A549 treated with CpdA at 1 μM for 4 hours (cell line): ENCODE results near the gene ITSN1. TPM values are rescaled to one million over a fixed set of nuclear protein-coding genes. Genes with fewer than 3 reads are reported as not detected.

ENCODE experiments used
- total RNA-seq: library from RNA; stranded (reverse); fragments of 200-300 nt; extraction: Qiagen RNA extraction; gene quantifications from 5 replicates; pipeline ENCODE4 v1.2.3, GENCODE V29; 2022; ENCODE audit warnings: low read depth

Gene ITSN1
- total RNA-seq: 13.1 to 23.9 TPM (median 14.9 TPM) in 5 replicates

GRCh38 chr21:33642027-33642895, at the start of gene ITSN1:
Gene ITSN1, plus strand, starts transcription at chr21:33642501. Its CDS starts 76,328 bp downstream, at chr21:33718829.

DNA sequence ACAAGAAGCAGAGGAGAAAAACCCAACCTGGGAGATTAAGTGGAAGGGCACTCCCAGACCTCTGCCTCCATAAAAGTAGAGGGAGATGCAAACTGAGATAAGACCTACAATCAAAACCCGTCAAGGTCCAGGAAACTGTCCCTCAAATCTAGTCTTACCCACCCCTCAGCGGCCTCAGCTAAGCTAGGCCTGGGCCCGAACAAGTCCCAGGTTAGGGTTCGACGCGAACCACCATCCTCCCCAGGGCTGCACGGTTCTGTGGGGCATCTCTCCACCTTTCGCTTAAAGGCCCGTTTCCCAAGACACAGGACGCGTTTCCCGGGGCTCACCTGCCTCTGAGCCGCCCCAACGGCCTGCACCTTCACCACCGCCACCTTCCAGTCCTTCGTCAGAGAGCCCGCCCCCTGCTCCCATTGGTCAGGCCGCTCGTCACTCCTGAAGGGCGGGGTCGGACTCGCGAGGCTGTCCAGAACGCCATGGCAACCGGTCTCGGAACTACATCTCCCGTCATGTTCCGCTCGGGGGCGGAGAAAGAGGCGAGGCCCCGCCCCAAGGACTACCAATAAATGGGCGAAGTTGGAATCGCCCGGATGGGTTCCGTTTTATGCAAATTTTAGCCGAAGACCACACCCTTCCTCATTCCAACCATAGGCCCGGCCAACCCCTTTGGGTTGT, 812 bp upstream of the ITSN1 start, which contains the start of gene CRYZL1:
Gene CRYZL1, minus strand, starts transcription at position 390 of the 675 bp plus-strand sequence. CDS start 10,190 bp downstream, outside the sequence.

DNA sequence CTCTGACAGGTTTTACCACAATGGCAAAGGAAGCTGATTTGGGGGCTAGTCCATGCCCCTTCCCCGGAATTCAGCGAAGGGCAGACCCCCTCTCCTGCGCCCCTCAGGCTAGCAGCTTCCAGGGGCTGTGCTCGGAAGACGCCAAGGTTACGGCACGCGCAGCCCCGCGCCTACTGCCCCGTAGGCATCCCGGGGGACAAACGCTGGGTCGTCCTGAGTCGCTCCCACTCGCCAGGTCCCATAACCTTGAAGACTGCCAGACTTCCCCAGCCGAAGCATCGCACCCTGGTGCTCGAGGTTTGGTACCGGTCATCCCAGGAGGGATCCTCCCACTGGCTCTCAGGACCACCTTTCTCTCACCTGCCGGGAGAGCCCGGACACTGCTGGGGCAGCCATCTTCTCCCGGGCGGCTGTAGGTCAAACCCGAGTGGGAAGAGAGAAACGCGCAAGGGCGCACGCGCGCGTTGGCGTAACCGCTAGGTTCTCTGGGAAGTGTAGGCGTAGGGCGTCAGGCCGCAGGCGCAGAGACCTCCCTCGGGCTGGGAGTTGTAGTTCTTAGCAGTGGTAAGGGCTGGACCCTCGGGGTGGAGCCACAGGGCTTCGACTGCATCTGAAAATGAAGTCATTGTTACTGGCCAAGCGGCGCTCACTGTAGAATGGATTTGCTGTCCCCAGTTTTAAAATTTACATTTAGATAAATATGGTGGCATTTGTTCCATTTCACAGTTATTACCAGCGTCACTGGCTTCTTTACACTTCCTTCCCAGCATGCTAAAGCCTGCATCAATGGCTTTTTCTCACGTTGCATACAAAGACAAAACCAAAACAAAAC, 273.3 kb downstream of the ITSN1 start, which contains the start of gene ATP5PO:
Gene ATP5PO, minus strand, starts transcription at position 437 of the 832 bp plus-strand sequence. Its CDS starts 41 bp downstream, at position 396.

Other genes starting within 250 kb of the ITSN1 start
- 50.7 to 63.2 TPM (median 57.1 TPM) in 5 replicates for gene IFNGR2, start 239.1 kb upstream of the ITSN1 start, total RNA-seq
- gene TMEM50B, start 162.5 kb upstream of the ITSN1 start, total RNA-seq: 11.9 to 12.8 TPM (median 12.7 TPM) in 5 replicates
- gene DNAJC28, start 150.8 kb upstream of the ITSN1 start, total RNA-seq: 0.10 to 0.61 TPM (median 0.43 TPM) in 5 replicates
- 62.1 to 75.5 TPM (median 70.9 TPM) in 5 replicates for gene GART, start 100.4 kb upstream of the ITSN1 start, total RNA-seq
- 84.5 to 124 TPM (median 87.8 TPM) in 5 replicates for gene SON, start 99.5 kb upstream of the ITSN1 start, total RNA-seq
- gene DONSON, start 53.8 kb upstream of the ITSN1 start, total RNA-seq: 14.5 to 23.0 TPM (median 18.1 TPM) in 5 replicates
- gene CRYZL1, start 760 bp upstream of the ITSN1 start, total RNA-seq: 10.7 to 16.6 TPM (median 15.2 TPM) in 5 replicates